Measurements from ENCODE around the gene EIF4B. TPM values are rescaled to one million over a fixed set of nuclear protein-coding genes. Genes with fewer than 3 reads are reported as not detected.
A peak's percentile ranks its signal among the peaks of the same experiment; 100 is the strongest.

EIF4B gene
- total RNA-seq, 1 donor: 849 TPM

DNA sequence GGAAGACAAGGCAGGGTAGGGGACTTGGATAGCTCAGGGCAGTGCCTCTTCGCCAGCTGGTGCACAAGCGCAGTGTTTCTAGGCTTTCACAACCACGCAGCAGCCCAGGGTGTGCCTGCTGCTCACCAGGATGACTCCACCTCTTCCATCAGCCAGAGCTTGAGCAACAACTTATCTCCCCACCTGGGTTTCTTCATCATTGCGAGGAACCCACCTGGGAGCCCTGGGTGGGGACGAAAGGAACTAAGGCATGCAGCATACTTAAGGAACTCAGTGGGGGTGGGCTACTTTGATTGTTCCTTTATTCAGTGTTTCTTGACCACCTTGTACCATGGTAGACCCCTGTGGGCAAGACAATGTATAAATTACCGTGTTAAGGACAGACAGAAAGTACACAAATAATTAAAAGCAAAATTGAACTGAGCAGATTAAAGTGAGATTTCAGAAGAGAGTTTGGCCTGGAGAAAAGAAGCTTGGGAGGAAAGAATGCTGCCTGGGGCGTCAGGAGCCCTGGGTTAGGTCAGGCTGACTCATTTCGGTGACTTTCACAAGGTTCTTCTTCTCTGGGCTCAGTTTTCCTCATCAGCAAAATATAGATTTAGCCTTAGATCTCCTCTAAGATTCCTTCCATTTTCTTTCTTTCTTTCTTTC lies 34.5 kb upstream of the EIF4B start:
- TF ChIP-seq, protein P1, sequence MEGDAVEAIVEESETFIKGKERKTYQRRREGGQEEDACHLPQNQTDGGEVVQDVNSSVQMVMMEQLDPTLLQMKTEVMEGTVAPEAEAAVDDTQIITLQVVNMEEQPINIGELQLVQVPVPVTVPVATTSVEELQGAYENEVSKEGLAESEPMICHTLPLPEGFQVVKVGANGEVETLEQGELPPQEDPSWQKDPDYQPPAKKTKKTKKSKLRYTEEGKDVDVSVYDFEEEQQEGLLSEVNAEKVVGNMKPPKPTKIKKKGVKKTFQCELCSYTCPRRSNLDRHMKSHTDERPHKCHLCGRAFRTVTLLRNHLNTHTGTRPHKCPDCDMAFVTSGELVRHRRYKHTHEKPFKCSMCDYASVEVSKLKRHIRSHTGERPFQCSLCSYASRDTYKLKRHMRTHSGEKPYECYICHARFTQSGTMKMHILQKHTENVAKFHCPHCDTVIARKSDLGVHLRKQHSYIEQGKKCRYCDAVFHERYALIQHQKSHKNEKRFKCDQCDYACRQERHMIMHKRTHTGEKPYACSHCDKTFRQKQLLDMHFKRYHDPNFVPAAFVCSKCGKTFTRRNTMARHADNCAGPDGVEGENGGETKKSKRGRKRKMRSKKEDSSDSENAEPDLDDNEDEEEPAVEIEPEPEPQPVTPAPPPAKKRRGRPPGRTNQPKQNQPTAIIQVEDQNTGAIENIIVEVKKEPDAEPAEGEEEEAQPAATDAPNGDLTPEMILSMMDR (IDR thresholded peaks at IDR 0.05; ENCODE audit: insufficient read depth, low read depth, low read length): no peak
- H3K4me3 ChIP-seq (ENCODE audit: low read depth, low read length): no peak overlapping the region
- DNase-seq (ENCODE audit: low read depth): peak; percentile 89

DNA sequence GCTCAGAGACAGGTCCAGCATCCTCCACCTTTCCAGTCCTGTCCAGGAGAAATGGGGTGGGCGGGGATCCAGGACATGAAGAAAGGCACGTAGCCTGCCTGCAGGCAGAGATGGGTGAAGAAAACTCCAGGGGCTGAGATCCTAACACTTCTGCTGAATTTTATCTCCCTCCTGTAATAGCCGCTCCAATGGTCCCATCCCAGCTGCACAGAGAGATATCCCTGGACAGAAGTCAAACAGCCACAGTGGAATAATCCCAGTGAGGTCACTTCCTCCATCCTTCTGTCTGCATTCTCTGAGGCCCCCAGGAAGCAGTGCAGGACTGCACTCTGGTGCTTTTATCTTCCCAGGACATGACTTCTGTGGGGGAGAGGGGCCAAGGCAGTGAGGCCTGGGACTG lies 31.1 kb upstream of the EIF4B start:
- DNase-seq (ENCODE audit: low read depth): peak; percentile 89
- no peak overlapping the region for H3K4me3 ChIP-seq (ENCODE audit: low read depth, low read length)
- TF ChIP-seq, protein P1 (IDR thresholded peaks at IDR 0.05; ENCODE audit: insufficient read depth, low read depth, low read length): peak; percentile 14

DNA sequence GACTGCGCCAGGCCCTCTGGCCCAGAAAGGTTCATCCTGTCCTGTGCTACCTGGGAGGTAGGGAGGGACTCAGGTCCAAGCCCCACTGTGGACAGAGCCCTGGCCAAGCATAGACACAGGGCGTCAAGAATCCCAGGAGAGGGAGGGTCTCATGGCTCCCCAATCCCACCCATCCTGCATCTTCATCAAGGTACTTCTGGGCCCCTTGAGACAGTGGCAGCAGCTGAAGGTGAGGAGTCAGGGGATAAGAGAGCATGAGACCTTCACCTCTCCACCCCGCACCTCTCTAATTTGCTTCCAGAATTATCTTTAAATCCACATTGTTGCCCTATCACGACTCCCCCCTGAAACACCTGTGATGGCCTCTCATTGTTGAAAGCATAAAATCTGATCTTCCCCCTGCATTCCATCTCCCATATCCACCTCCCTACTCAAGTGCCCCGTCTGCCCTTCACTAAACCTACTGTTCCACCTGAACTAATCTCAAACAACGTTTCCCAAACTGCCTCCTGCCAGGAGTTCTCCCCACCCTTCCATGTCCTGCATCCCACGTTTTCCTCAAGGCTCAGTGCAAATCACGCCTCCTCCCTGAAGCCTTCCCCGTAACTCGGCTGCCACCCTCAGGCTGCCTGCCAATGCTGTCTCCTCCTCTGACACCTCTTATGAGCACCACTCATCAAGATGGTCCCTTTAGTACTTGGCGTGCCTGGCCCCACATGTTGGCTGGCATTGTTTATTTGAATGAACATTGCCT lies 30.3 kb upstream of the EIF4B start:
- peak; percentile 81 for DNase-seq (ENCODE audit: low read depth)
- TF ChIP-seq, protein P1 (IDR thresholded peaks at IDR 0.05; ENCODE audit: insufficient read depth, low read depth, low read length): peak; percentile 50
- H3K4me3 ChIP-seq (ENCODE audit: low read depth, low read length): no peak overlapping the region

DNA sequence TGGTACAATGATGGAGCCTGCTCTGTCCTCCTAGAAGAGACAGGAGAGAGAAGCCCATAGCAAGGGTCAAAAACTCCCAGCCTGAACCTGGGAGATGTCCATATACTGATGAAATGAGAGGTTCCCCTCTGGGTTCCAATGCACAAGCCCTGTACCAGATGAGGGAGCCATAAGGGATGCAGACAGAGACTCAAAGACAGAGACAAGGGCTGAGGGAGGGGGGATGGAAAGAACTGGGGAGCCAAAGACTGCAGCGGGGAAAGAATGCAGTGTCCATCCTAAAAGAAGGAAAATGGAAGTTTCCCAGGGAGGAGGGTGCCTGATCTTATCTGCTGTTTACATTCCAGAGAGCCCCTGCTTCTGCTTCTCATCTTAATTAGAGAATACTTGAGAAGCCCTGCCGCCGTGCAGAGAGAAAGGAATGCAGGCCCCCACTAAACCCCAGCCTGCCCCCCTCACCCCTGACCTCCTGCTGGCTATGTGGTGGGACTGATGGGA lies 29.6 kb upstream of the EIF4B start:
- TF ChIP-seq, protein P1 (IDR thresholded peaks at IDR 0.05; ENCODE audit: insufficient read depth, low read depth, low read length): no peak
- no peak overlapping the region for H3K4me3 ChIP-seq (ENCODE audit: low read depth, low read length)
- DNase-seq (ENCODE audit: low read depth): peak; percentile 97

DNA sequence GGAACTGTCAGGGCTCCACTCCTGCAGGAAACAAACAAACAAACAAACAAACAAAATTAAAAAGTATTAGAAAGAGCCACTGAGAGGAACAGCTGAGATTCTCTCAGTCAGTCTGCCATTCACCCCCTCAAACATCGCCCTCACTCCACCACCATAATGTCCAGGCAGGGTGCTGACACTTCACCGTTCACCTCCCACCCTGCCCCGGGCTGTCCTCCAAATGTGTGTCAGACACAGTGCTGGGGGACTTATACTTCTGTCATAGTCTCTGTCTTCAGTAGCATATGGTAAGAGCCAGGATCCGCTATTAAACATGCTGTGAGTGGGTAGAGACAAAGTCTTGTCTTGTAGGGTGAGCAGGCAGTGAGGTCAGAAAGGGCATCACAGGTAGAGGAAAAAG lies 29.1 kb upstream of the EIF4B start:
- DNase-seq (ENCODE audit: low read depth): no peak

DNA sequence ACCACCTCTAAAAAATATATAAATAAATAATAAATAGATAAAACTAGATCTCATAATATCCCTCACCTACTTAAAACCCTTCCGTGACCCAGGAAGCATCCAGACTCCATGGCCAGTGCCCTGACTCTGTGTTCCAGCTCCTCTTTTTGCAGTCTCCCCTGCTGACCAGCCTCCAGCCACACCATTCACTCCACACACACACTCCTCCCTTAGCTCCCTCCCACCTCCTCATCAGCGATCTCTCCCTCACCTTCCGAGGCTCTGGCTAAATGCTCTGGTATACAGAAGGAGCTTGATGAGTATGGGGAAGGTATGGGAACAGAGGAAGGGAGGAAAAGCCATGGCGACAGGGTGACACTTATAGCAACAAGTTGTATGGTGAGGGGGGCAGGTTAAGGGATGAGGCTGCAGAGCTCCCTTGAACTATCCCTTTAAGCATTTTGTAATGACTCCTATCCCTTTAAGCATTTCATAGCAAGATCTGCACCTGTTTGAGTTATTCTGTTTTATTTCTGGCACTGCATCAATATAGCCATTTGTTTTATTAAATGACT lies 26.1 kb upstream of the EIF4B start:
- DNase-seq (ENCODE audit: low read depth): no peak
- TF ChIP-seq, protein P1 (IDR thresholded peaks at IDR 0.05; ENCODE audit: insufficient read depth, low read depth, low read length): no peak
- no peak overlapping the region for H3K4me3 ChIP-seq (ENCODE audit: low read depth, low read length)

More for the DNA sequence above, 29.1 kb upstream of the EIF4B start:
- TF ChIP-seq, protein P1 (IDR thresholded peaks at IDR 0.05; ENCODE audit: insufficient read depth, low read depth, low read length): no peak
- H3K4me3 ChIP-seq (ENCODE audit: low read depth, low read length): no peak overlapping the region

Measured in fibroblast of villous mesenchyme (primary cell).